B cell (primary cell): Measurements from ENCODE around the gene SEC61B. TPM values are rescaled to one million over a fixed set of nuclear protein-coding genes. Genes with fewer than 3 reads are reported as not detected.
A peak's percentile ranks its signal among the peaks of the same experiment; 100 is the strongest.

ENCODE experiments used
- ATAC-seq: fragments of 200-7000 bp; cut with Tn5 transposase; one replicate; pipeline ENCODE4 v1.10.0; 2021; ENCODE audit warnings: low read depth, mild to moderate bottlenecking, moderate number of reproducible peaks, moderate library complexity
- CTCF ChIA-PET: fragments of 350-600 bp; sonication (Branson Sonifier 250); formaldehyde crosslinking; loops from one replicate; lab custom pipeline; 2021; ENCODE audit warnings: antibody characterized with exemption, inconsistent platforms; lab: Charles Lee
- POLR2A ChIA-PET: fragments of 350-600 bp; sonication (Branson Sonifier 250); formaldehyde crosslinking; loops from one replicate; lab custom pipeline; 2021; ENCODE audit warnings: antibody characterized with exemption; lab: Charles Lee
- DNase-seq: peaks from one replicate; pipeline ENCODE4 v3.0.0; 2013
- H2AFZ ChIP-seq: 2 replicates; pipeline ENCODE4 v1.6.1; 2012; ENCODE audit warnings: mild to moderate bottlenecking, low read depth, low read length; ENCODE audit not compliant: insufficient read depth, poor library complexity, severe bottlenecking
- H3K27ac ChIP-seq, 2 donors: 1 replicate in 1 of 2; 2 replicates in 1 of 2; pipeline ENCODE4 v1.5.1; 2012 to 2013; ENCODE audit warnings: low read length in 2 of 2, mild to moderate bottlenecking in 2 of 2, moderate library complexity in 1 of 2
- H3K27me3 ChIP-seq, 4 experiments: fragments of 200-600 bp in 1 of 4; sonication (generic) in 1 of 4; replicated peaks in 1 of 4; 1 replicate in 2 of 4; 2 replicates in 2 of 4; pipeline versions ENCODE4 v1.6.1 to v1.7.0; 2013 to 2016; ENCODE audit warnings: low read length in 3 of 4, mild to moderate bottlenecking in 2 of 4, mixed read lengths in 1 of 4, moderate library complexity in 1 of 4; ENCODE audit not compliant: insufficient read depth in 4 of 4, control insufficient read depth in 3 of 4; ENCODE audit errors: control extremely low read depth in 1 of 4
- H3K36me3 ChIP-seq, 2 experiments: replicated peaks in 1 of 2; 1 replicate in 1 of 2; 2 replicates in 1 of 2; pipeline versions ENCODE4 v1.6.1 to v1.7.1; 2013; ENCODE audit warnings: low read length in 1 of 2; ENCODE audit not compliant: insufficient read depth in 2 of 2, control insufficient read depth in 1 of 2; ENCODE audit errors: control extremely low read depth in 1 of 2, extremely low read depth in 1 of 2
- H3K4me1 ChIP-seq, 2 donors: fragments of 200-600 bp in 1 of 2; sonication (generic) in 1 of 2; 1 replicate in 1 of 2; 2 replicates in 1 of 2; pipeline versions ENCODE4 v1.5.1 to v1.6.1; 2013 to 2017; ENCODE audit warnings: low read length in 2 of 2; ENCODE audit not compliant: control insufficient read depth in 2 of 2, insufficient read depth in 2 of 2
- H3K4me2 ChIP-seq: replicated peaks from 2 replicates; pipeline ENCODE3; 2012; ENCODE audit warnings: mild to moderate bottlenecking, low read depth, low read length; ENCODE audit not compliant: poor library complexity, severe bottlenecking
- H3K4me3 ChIP-seq, 5 experiments: fragments of 200-600 bp in 1 of 5; sonication (generic) in 1 of 5; 1 replicate in 3 of 5; 2 replicates in 2 of 5; pipeline versions ENCODE4 v1.5.1 to v1.7.0; 2011 to 2016; ENCODE audit warnings: low read length in 4 of 5, mild to moderate bottlenecking in 4 of 5, low read depth in 2 of 5, control low read depth in 1 of 5, moderate library complexity in 1 of 5; ENCODE audit not compliant: insufficient read depth in 1 of 5; ENCODE audit errors: control extremely low read depth in 1 of 5, extremely low read depth in 1 of 5
- H3K79me2 ChIP-seq: fragments of 200-600 bp; sonication (generic); one replicate; pipeline ENCODE4 v1.6.0; 2016; ENCODE audit warnings: low read length; ENCODE audit not compliant: control insufficient read depth, insufficient read depth
- H3K9ac ChIP-seq: fragments of 200-600 bp; sonication (generic); 2 replicates; pipeline ENCODE4 v1.6.1; 2017; ENCODE audit warnings: mild to moderate bottlenecking, low read length, moderate library complexity
- H3K9me3 ChIP-seq, 3 donors: one replicate each; pipeline versions ENCODE4 v1.6.1 to v1.7.1; 2013; ENCODE audit warnings: low read length in 2 of 3; ENCODE audit not compliant: control insufficient read depth in 2 of 3, insufficient read depth in 1 of 3; ENCODE audit errors: control extremely low read depth in 1 of 3
- H4K20me1 ChIP-seq: 2 replicates; pipeline ENCODE4 v1.6.0; 2012; ENCODE audit warnings: mild to moderate bottlenecking, low read length; ENCODE audit not compliant: insufficient read depth, control insufficient read depth, poor library complexity, severe bottlenecking
- H3K27ac Mint-ChIP-seq: one replicate; pipeline ENCODE4 v1.8.0; 2021; ENCODE audit warnings: mixed read lengths
- H3K27me3 Mint-ChIP-seq: one replicate; pipeline ENCODE4 v1.8.0; 2021; ENCODE audit warnings: mixed read lengths
- H3K4me1 Mint-ChIP-seq: one replicate; pipeline ENCODE4 v1.8.0; 2021; ENCODE audit warnings: mixed read lengths
- H3K4me3 Mint-ChIP-seq: one replicate; pipeline ENCODE4 v1.8.0; 2021; ENCODE audit warnings: mixed read lengths
- H3K9me3 Mint-ChIP-seq: one replicate; pipeline ENCODE4 v1.8.0; 2022; ENCODE audit warnings: mixed read lengths; ENCODE audit not compliant: insufficient read depth
- CTCF ChIP-seq: fragments of 200-600 bp; IDR thresholded peaks from one replicate; pipeline ENCODE4 v1.8.0; 2022; ENCODE audit warnings: antibody characterized with exemption, mild to moderate bottlenecking
- EZH2 ChIP-seq: IDR thresholded peaks from 2 replicates; pipeline ENCODE4 v1.6.1; 2012; ENCODE audit warnings: borderline replicate concordance, low read depth, mild to moderate bottlenecking, moderate library complexity, low read length; ENCODE audit not compliant: insufficient read depth, poor library complexity, severe bottlenecking
- WGBS: methylation state at CpG from one replicate; pipeline ENCODE4 v1.1.5; 2013; ENCODE audit warnings: missing lambda C conversion rate; ENCODE audit not compliant: insufficient coverage; 5-methylcytosine and 5-hydroxymethylcytosine counted together
- intact Hi-C: fragments of 100-400 bp; cut with micrococcal nuclease; formaldehyde crosslinking; loops from one replicate; pipeline ENCODE4 v1.10.0; 2022
- polyA plus RNA-seq: library from polyadenylated mRNA; depleted of rRNA; stranded (reverse); fragments of >200 nt; gene quantifications from 2 replicates; pipeline ENCODE4 v1.2.3, GENCODE V29; 2012
- total RNA-seq, 2 donors: library from RNA; stranded (reverse); fragments of 120-200 nt in 1 of 2; gene quantifications; 1 replicate in 1 of 2; 2 replicates in 1 of 2; pipeline versions ENCODE4 v1.2.3 to v1.2.4, GENCODE V29; 2013 to 2022

Gene SEC61B
- total and polyA plus RNA-seq, 2 donors (not counting 1 experiment from before 2014, with no cell fraction given), result 70.2 to 92.1 TPM

- H2AFZ ChIP-seq, result peak overlapping the region; percentile 85
- H3K27me3 ChIP-seq, result no peaks in the 10 kb centered on the region
- CTCF ChIA-PET, result interaction anchor here (1.0 to 5.3 kb wide), 9 partner anchors 10 to 805 kb away, joined by 3 to 62 read pairs (median 7); partner anchors contain the start of gene NR4A3
- peak overlapping the region; percentile 88 to 96 (median 90) for H3K4me3 ChIP-seq
- peaks cover 30 to 43% of the 10 kb centered on the region in 2 donors for H3K4me1 ChIP-seq
- peak overlapping the region; percentile 95 for H3K9ac ChIP-seq
- intact Hi-C loops, result loop anchor here (1.0 to 10.0 kb wide), 5 partner anchors 38 to 1130 kb away; partner anchors contain the start of genes INVS and TEX10
- peak overlapping the region; percentile 98 to 99 for H3K27ac ChIP-seq
- H3K9me3 ChIP-seq, result no peaks in the 10 kb centered on the region
- no peak for TF ChIP-seq CTCF
- TF ChIP-seq EZH2, result no peak
- ATAC-seq (peak; percentile 23), DNase-seq (no peak)
- H3K4me2 ChIP-seq, result peak overlapping the region; percentile 86
- H3K79me2 ChIP-seq, result peaks cover 84% of the 10 kb centered on the region
- no peaks in the 10 kb centered on the region for H3K9me3 Mint-ChIP-seq
- H3K4me3 Mint-ChIP-seq, result peak overlapping the region; percentile 95
- 5% methylated on average over 28 of the region's 30 CpGs for WGBS
- H3K4me1 Mint-ChIP-seq, result peaks cover 72% of the 10 kb centered on the region
- H3K27me3 Mint-ChIP-seq, result no peaks in the 10 kb centered on the region
- peaks cover 6 to 17% of the 10 kb centered on the region in 2 experiments for H3K36me3 ChIP-seq
- H3K27ac Mint-ChIP-seq, result peak overlapping the region; percentile 100
- peaks cover 61% of the 10 kb centered on the region for H4K20me1 ChIP-seq
- POLR2A ChIA-PET, result interaction anchor here (0.6 to 1.8 kb wide), 9 partner anchors 9 to 877 kb away, joined by 3 to 7 read pairs (median 3); partner anchors contain the start of gene INVS
These were observed 561 bp downstream of the SEC61B start for GRCh38 chr9:99222416-99223270.
